HG03097 (cell line): ENCODE data around the gene TAT.

ENCODE experiments used
- ATAC-seq: cut with Tn5 transposase; IDR thresholded peaks from one replicate; pipeline ENCODE4 v1.9.1; 2021; ENCODE audit not compliant: unreplicated experiment, low FRiP score

The TAT gene

GRCh38 chr16:71547168-71547567 is 29.7 kb downstream of the TAT start:
- ATAC-seq, result no peak

- no peak for ATAC-seq
Observed at GRCh38 chr16:71542377-71542776, 34.5 kb downstream of the TAT start.

GRCh38 chr16:71537643-71538042 is 39.2 kb downstream of the TAT start:
- ATAC-seq, result no peak

- ATAC-seq, result no peak
Observed at GRCh38 chr16:71536752-71537499, 40.0 kb downstream of the TAT start.

GRCh38 chr16:71532366-71532765 is 44.5 kb downstream of the TAT start:
- ATAC-seq, result no peak

- no peak for ATAC-seq
Observed at GRCh38 chr16:71528863-71529262, 48.0 kb downstream of the TAT start.

- no peak for ATAC-seq
Observed at GRCh38 chr16:71528257-71528656, 48.6 kb downstream of the TAT start.

- no peak for ATAC-seq
Observed at GRCh38 chr16:71526111-71526631, 50.7 kb downstream of the TAT start, which contains the start of gene CHST4. CHST4 (plus strand) TSS chr16:71526426; CDS start chr16:71536678, 10,252 bp downstream.

GRCh38 chr16:71524566-71525553 is 52.0 kb downstream of the TAT start:
- ATAC-seq, result no peak

GRCh38 chr16:71520550-71520949 is 56.3 kb downstream of the TAT start:
- ATAC-seq, result no peak
